ENCODE data around the gene CD163L1.

Gene CD163L1

GRCh38 chr12:7319930-7320329 is 124.0 kb downstream of the CD163L1 start:
- peak; percentile 45 for TF ChIP-seq CTCF (IDR thresholded peaks at IDR 0.05)

- no peak for TF ChIP-seq CTCF (IDR thresholded peaks at IDR 0.05)
These were observed 133.9 kb downstream of the CD163L1 start for GRCh38 chr12:7310070-7310469.
